Neural cell (in vitro differentiated cells): Measurements from ENCODE around the gene ITK.

Experiments
- RAD21 ChIP-seq: fragments of 450-650 bp; conservative IDR thresholded peaks from 2 replicates; pipeline ENCODE4 v1.6.1; 2014; ENCODE audit warnings: antibody characterized with exemption, mild to moderate bottlenecking, moderate library complexity
- TAF1 ChIP-seq: IDR thresholded peaks from 2 replicates; pipeline ENCODE4 v1.6.1; 2012; ENCODE audit warnings: low read depth
- TF ChIP-seq, protein P1 (sequence below): fragments of 450-650 bp; IDR thresholded peaks from 2 replicates; pipeline ENCODE4 v1.5.1; 2014; ENCODE audit warnings: antibody characterized with exemption, mild to moderate bottlenecking, moderate library complexity; ENCODE audit not compliant: poor library complexity, severe bottlenecking

DNA sequence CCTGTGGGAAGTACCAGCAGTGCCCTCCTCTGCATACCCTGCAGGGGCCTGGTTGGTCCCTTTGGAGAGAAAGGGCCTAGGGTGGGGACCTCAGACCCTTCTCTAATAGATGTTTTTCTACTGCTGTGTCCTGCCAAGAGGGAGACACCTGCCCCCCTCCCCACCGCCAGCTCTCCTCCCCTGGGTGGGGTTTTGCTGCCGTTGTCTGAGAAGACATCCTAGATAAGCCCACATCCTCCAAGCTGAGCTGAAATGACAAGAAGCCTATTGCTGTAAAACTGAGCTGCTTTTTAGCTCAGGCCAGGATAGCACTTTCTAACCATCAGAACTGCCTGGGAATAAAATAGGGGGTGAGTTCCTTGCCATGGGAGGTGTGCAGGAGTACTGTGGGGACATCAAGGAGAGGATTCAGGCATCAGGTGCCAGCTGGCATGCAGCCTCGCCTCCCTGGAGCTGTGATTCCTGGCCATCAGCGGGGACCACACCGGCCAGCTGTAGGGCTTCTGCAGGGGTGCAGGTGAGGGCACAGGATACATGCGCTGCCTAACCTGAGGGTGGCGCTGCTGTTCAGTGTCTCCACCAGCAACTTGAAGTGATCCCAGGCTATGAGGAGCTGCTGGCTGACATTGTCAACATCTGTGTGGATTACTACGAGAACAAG lies 123.2 kb downstream of the ITK start:
- TF ChIP-seq, protein P1, sequence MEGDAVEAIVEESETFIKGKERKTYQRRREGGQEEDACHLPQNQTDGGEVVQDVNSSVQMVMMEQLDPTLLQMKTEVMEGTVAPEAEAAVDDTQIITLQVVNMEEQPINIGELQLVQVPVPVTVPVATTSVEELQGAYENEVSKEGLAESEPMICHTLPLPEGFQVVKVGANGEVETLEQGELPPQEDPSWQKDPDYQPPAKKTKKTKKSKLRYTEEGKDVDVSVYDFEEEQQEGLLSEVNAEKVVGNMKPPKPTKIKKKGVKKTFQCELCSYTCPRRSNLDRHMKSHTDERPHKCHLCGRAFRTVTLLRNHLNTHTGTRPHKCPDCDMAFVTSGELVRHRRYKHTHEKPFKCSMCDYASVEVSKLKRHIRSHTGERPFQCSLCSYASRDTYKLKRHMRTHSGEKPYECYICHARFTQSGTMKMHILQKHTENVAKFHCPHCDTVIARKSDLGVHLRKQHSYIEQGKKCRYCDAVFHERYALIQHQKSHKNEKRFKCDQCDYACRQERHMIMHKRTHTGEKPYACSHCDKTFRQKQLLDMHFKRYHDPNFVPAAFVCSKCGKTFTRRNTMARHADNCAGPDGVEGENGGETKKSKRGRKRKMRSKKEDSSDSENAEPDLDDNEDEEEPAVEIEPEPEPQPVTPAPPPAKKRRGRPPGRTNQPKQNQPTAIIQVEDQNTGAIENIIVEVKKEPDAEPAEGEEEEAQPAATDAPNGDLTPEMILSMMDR, result no peak
- no peak for TF ChIP-seq TAF1
- no peak for TF ChIP-seq RAD21
